Activated CD4-positive, alpha-beta T cell treated with anti-CD3 and anti-CD28 coated beads, Interleukin-2, amount 10 ng/mL, durations not matched to agents 7 days and 5 days (primary cell): Measurements from ENCODE around the gene EMILIN1. TPM values are rescaled to one million over a fixed set of nuclear protein-coding genes. Genes with fewer than 3 reads are reported as not detected.
A peak's percentile ranks its signal among the peaks of the same experiment; 100 is the strongest.

Experiments used
- CTCF ChIA-PET: fragments of 350-600 bp; sonication (Branson Sonifier 250); formaldehyde crosslinking; loops from one replicate; lab custom pipeline; 2021; ENCODE audit warnings: antibody characterized with exemption; lab: Charles Lee
- POLR2A ChIA-PET: fragments of 350-600 bp; sonication (Branson Sonifier 250); formaldehyde crosslinking; loops from one replicate; lab custom pipeline; 2021; ENCODE audit warnings: antibody characterized with exemption; lab: Charles Lee
- DNase-seq: peaks from one replicate; pipeline ENCODE4 v3.0.0-alpha.2; 2020
- H3K27ac Mint-ChIP-seq: one replicate; pipeline ENCODE4 v1.8.0; 2021; ENCODE audit warnings: mild to moderate bottlenecking, moderate library complexity, mixed read lengths
- H3K27me3 Mint-ChIP-seq: one replicate; pipeline ENCODE4 v1.8.0; 2021; ENCODE audit warnings: mixed read lengths
- H3K36me3 Mint-ChIP-seq: one replicate; pipeline ENCODE4 v1.8.0; 2021; ENCODE audit warnings: low read depth, mixed read lengths
- H3K4me1 Mint-ChIP-seq: one replicate; pipeline ENCODE4 v1.8.0; 2021; ENCODE audit warnings: mixed read lengths
- H3K4me3 Mint-ChIP-seq: one replicate; pipeline ENCODE4 v1.8.0; 2021; ENCODE audit warnings: mild to moderate bottlenecking, moderate library complexity, mixed read lengths
- H3K9me3 Mint-ChIP-seq: one replicate; pipeline ENCODE4 v1.8.0; 2021; ENCODE audit warnings: mixed read lengths
- total RNA-seq, 2 experiments: library from RNA; stranded (reverse); gene quantifications; one replicate each; pipeline ENCODE4 v1.2.3, GENCODE V29; 2021

Gene EMILIN1
- total RNA-seq, 2 experiments from 2014 or later = 0.56 to 0.64 TPM

DNA sequence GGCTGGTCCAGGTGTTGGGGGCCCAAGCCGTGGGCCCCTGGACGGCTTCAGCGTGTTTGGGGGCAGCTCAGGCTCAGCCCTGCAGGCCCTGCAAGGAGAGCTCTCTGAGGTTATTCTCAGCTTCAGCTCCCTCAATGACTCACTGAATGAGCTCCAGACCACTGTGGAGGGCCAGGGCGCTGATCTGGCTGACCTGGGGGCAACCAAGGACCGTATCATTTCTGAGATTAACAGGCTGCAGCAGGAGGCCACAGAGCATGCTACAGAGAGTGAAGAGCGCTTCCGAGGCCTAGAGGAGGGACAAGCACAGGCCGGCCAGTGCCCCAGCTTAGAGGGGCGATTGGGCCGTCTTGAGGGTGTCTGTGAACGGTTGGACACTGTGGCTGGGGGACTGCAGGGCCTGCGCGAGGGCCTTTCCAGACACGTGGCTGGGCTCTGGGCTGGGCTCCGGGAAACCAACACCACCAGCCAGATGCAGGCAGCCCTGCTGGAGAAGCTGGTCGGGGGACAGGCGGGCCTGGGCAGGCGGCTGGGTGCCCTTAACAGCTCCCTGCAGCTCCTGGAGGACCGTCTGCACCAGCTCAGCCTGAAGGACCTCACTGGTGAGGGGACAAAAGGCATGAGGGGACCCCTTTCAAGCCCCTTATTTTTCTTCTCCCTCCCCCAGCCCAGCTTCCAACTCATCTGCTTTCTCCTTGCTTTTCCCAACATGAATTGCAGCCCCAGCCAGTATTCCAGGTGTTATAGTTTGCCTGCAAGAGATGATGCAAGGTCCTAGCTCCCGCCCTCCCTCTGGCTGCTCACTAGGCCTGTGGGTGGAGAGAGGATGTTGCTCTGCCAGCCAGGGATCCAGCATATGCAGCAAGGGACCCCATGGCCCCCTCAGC is 5.2 kb downstream of the EMILIN1 start:
- H3K4me3 Mint-ChIP-seq = no peak overlapping the region
- ChIA-PET CTCF (interaction anchor here (0.5 to 4.6 kb wide), 10 partner anchors 10 to 196 kb away, joined by 3 to 44 read pairs (median 4); partner anchors contain the start of genes AGBL5 and OST4), POLR2A (no interaction called here)
- H3K27ac Mint-ChIP-seq = peak overlapping the region; percentile 54
- H3K4me1 Mint-ChIP-seq = peaks cover 51% of the 10 kb centered on the region
- no peaks in the 10 kb centered on the region for H3K36me3 Mint-ChIP-seq
- DNase-seq = no peak
- H3K27me3 Mint-ChIP-seq = no peaks in the 10 kb centered on the region
- H3K9me3 Mint-ChIP-seq = no peaks in the 10 kb centered on the region

DNA sequence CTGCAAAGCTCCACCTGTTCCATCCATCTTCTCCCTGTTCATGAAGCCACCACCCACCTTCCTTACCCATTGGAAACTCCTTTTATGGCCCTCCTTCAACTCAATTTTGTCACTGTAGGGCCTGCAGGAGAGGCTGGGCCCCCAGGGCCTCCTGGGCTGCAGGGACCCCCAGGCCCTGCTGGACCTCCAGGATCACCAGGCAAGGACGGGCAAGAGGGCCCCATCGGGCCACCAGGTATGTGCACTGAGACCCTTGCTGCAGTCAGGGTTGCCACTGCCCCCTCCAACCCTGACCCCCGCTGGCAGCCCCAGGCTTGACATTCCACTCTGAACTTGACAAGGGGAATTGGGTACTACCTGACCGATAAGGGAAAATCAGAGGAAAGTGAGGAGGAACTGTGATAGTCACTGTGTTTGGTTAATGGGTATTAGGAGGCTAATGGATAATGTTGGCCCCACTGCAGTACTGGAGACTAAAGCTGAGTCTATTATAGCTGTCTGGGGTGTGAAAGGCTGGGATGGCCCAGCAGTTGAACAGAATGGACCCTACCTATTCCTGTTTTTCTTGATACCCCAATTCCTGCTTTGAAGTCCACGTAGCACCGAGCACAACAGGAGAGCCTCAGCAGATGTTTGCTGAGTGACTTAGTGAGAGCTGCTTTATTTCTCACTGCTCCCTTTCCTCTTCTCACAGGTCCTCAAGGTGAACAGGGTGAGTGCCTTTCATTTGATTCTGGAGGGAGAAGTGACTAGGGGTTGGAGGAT is 6.1 kb downstream of the EMILIN1 start:
- POLR2A ChIA-PET = no interaction called here
- H3K4me3 Mint-ChIP-seq = peak overlapping the region; percentile 61
- no peak for DNase-seq
- H3K27ac Mint-ChIP-seq = peak overlapping the region; percentile 76
- no peaks in the 10 kb centered on the region for H3K27me3 Mint-ChIP-seq
- H3K4me1 Mint-ChIP-seq = peaks cover 54% of the 10 kb centered on the region
- CTCF ChIA-PET = interaction anchor here (1.2 to 4.6 kb wide), 5 partner anchors 12 to 195 kb away, joined by 3 to 21 read pairs (median 4); partner anchors contain the start of genes AGBL5 and OST4
- H3K36me3 Mint-ChIP-seq = no peaks in the 10 kb centered on the region
- H3K9me3 Mint-ChIP-seq = no peaks in the 10 kb centered on the region

DNA sequence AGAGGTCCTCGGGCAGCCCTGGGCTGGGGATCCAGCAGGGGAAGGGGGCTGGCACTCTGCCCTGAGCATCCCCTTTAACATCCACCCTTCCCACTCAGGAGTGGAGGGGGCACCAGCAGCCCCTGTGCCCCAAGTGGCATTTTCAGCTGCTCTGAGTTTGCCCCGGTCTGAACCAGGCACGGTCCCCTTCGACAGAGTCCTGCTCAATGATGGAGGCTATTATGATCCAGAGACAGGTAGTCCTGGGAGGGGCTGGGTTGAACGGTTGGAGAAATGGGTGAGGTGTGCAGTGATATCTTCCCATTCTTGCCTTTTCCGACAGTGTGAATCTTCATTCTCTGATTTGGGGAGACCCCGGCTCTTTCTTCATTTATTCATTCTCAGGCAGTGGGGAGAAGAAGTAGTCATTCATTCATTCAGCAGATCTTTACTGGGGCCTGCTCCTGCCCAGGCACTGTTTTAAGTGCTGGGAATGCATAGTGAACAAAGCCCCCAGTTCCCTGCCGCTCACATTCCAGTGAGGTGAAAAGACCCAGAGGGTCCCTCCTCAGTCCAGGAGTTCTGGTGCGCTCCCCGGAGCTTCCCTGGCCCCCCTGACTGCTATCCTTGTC is 6.8 kb downstream of the EMILIN1 start:
- H3K36me3 Mint-ChIP-seq = no peaks in the 10 kb centered on the region
- H3K4me1 Mint-ChIP-seq = peaks cover 54% of the 10 kb centered on the region
- H3K9me3 Mint-ChIP-seq = no peaks in the 10 kb centered on the region
- ChIA-PET CTCF (interaction anchor here (1.0 to 4.6 kb wide), 7 partner anchors 13 to 182 kb away, joined by 3 to 21 read pairs (median 5); partner anchors contain the start of genes AGBL5 and OST4), POLR2A (no interaction called here)
- no peak for DNase-seq
- H3K27ac Mint-ChIP-seq = peak overlapping the region; percentile 76
- no peaks in the 10 kb centered on the region for H3K27me3 Mint-ChIP-seq
- peak overlapping the region; percentile 61 for H3K4me3 Mint-ChIP-seq

DNA sequence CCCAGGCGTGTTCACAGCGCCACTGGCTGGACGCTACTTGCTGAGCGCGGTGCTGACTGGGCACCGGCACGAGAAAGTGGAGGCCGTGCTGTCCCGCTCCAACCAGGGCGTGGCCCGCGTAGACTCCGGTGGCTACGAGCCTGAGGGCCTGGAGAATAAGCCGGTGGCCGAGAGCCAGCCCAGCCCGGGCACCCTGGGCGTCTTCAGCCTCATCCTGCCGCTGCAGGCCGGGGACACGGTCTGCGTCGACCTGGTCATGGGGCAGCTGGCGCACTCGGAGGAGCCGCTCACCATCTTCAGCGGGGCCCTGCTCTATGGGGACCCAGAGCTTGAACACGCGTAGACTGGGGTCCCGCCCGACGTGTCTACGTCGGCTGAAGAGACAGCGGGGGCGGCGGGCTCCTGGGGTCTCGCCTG is 7.3 kb downstream of the EMILIN1 start:
- Mint-ChIP-seq H3K9me3 (no peaks in the 10 kb centered on the region), H3K36me3 (no peaks in the 10 kb centered on the region), H3K4me1 (peaks cover 51% of the 10 kb centered on the region), H3K4me3 (peak overlapping the region; percentile 61), H3K27me3 (no peaks in the 10 kb centered on the region), H3K27ac (peak overlapping the region; percentile 76)
- peak; percentile 31 for DNase-seq
- CTCF ChIA-PET = interaction anchor here (1.0 to 4.6 kb wide), 6 partner anchors 14 to 181 kb away, joined by 3 to 21 read pairs (median 9); partner anchors contain the start of genes AGBL5 and OST4
- POLR2A ChIA-PET = no interaction called here

DNA sequence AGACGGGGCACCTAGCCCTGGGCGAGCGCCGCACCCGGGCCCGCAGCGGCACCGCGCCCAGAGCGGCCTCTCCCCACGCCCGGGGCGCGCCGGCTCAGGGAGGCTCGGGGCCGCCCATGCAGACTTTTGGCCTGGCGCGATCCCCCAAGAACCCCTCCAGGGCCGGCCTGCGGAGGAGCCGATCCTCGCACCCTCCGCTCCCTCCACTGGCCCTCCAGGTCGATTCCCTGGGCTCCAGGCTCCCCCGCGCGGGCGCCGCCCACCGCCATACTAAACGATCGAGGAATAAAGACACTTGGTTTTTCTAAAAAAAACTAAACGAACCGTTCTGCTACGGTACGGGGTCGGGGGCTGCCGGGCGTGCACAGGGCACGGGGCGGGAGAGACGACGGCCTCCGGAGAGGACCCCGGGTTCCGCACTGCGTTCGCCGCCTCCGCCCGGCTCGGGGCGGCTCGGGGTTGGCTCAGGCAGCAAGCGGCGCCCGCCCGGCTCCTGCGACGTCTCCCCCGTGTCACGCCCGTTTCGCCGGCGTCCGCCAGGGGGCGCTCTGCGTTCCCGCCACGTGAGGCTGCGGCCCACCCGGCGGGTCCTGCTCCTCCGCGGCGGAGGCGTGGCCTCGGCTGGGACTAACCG is 7.8 kb downstream of the EMILIN1 start:
- ChIA-PET CTCF (interaction anchor here (0.9 to 4.6 kb wide), 10 partner anchors 12 to 212 kb away, joined by 3 to 21 read pairs (median 4); partner anchors contain the start of genes AGBL5 and OST4), POLR2A (interaction anchor here (1.0 kb wide), 1 partner anchor 18 kb away, joined by 3 read pairs; no protein-coding TSS in a partner anchor)
- DNase-seq = peak; percentile 95
- Mint-ChIP-seq H3K27ac (peak overlapping the region; percentile 90), H3K4me3 (peak overlapping the region; percentile 79), H3K4me1 (peaks cover 46% of the 10 kb centered on the region), H3K27me3 (no peaks in the 10 kb centered on the region), H3K36me3 (no peaks in the 10 kb centered on the region), H3K9me3 (no peaks in the 10 kb centered on the region)

DNA sequence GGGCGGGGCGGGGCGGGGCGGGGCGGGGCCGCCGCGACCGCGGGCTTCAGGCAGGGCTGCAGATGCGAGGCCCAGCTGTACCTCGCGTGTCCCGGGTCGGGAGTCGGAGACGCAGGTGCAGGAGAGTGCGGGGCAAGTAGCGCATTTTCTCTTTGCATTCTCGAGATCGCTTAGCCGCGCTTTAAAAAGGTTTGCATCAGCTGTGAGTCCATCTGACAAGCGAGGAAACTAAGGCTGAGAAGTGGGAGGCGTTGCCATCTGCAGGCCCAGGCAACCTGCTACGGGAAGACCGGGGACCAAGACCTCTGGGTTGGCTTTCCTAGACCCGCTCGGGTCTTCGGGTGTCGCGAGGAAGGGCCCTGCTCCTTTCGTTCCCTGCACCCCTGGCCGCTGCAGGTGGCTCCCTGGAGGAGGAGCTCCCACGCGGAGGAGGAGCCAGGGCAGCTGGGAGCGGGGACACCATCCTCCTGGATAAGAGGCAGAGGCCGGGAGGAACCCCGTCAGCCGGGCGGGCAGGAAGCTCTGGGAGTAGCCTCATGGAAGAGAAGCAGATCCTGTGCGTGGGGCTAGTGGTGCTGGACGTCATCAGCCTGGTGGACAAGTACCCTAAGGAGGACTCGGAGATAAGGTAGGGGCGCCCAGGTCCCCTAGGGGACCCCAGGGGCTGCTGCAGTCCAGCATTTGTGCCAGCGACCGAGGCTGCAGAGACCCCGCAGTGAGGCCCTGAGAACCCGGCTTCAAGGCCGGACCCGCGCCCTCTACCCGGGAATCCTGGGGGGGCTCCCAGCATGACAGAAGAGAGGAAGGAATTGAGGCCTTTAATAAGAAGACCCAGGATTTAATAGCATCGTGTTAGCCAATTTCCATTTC is 8.5 kb downstream of the EMILIN1 start, which contains the start of gene KHK:
Gene KHK, plus strand, starts transcription at position 49 of the 870 bp plus-strand sequence. Its CDS starts 488 bp downstream, at position 537.
- peak; percentile 36 for DNase-seq
- Mint-ChIP-seq H3K36me3 (no peaks in the 10 kb centered on the region), H3K4me3 (peak within 1 kb of the TSS; percentile 79), H3K27ac (peak within 1 kb of the TSS; percentile 90), H3K4me1 (peaks cover 41% of the 10 kb centered on the region), H3K27me3 (no peaks in the 10 kb centered on the region), H3K9me3 (no peaks in the 10 kb centered on the region)
- ChIA-PET CTCF (interaction anchor here (0.7 to 4.4 kb wide), 11 partner anchors 13 to 636 kb away, joined by 3 to 21 read pairs (median 4); partner anchors contain the start of genes OST4 and PREB), POLR2A (interaction anchor here (0.6 to 1.0 kb wide), 2 partner anchors 18 to 407 kb away, joined by 3 read pairs; no protein-coding TSS in a partner anchor)

DNA sequence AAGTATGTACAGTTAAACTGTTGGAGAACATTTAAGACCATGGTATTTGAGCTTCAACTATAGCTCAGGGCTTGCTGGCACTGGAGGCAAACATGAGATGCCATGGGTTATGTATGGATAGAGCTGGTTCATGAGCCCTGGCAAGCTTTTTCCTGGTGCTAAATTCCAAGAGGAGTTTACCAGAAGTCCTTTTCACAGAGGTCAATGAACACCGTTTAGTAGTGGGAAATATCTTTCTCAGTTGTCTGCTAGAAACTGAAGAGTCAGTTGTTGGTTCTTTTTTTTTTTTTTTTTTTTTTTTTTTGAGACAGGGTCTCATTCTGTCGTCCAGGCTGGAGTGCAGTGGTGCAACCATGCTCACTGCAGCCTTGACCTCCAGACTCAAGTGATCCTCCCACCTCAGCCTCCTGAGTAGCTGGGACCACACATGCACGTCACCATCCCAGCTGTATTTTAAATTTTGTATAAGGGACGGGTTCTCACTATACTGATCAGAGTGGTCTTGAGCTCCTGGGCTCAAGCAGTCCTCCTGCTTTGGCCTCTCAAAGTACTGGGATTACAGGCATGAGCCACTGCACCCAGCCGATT is 9.5 kb downstream of the EMILIN1 start:
- no peaks in the 10 kb centered on the region for H3K27me3 Mint-ChIP-seq
- peak overlapping the region; percentile 79 for H3K4me3 Mint-ChIP-seq
- POLR2A ChIA-PET = no interaction called here
- peaks cover 41% of the 10 kb centered on the region for H3K4me1 Mint-ChIP-seq
- CTCF ChIA-PET = interaction anchor here (1.0 to 4.4 kb wide), 6 partner anchors 12 to 235 kb away, joined by 3 to 21 read pairs (median 6); partner anchors contain the start of genes MPV17, OST4 and PREB
- no peak overlapping the region for H3K27ac Mint-ChIP-seq
- H3K9me3 Mint-ChIP-seq = no peaks in the 10 kb centered on the region
- DNase-seq = no peak
- no peaks in the 10 kb centered on the region for H3K36me3 Mint-ChIP-seq

DNA sequence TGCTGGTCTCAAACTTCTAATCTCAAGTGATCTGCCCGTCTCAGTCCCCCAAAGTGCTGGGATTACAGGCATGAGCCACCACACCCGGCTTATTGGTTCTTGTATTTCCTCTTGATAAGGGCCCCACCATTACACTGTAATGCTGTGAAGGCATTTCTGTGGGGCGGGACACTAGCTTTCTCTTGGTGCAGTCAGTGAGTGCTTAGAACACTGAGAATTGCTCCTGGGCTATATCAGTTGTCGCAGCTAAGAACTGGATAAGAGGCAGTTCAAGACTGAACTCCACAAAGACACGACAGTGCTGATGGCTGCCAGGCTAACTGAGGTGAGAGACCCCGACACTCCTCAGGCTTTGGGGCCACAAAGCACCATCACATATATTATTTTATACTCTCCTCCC is 10.2 kb downstream of the EMILIN1 start:
- H3K36me3 Mint-ChIP-seq = no peaks in the 10 kb centered on the region
- POLR2A ChIA-PET = no interaction called here

DNA sequence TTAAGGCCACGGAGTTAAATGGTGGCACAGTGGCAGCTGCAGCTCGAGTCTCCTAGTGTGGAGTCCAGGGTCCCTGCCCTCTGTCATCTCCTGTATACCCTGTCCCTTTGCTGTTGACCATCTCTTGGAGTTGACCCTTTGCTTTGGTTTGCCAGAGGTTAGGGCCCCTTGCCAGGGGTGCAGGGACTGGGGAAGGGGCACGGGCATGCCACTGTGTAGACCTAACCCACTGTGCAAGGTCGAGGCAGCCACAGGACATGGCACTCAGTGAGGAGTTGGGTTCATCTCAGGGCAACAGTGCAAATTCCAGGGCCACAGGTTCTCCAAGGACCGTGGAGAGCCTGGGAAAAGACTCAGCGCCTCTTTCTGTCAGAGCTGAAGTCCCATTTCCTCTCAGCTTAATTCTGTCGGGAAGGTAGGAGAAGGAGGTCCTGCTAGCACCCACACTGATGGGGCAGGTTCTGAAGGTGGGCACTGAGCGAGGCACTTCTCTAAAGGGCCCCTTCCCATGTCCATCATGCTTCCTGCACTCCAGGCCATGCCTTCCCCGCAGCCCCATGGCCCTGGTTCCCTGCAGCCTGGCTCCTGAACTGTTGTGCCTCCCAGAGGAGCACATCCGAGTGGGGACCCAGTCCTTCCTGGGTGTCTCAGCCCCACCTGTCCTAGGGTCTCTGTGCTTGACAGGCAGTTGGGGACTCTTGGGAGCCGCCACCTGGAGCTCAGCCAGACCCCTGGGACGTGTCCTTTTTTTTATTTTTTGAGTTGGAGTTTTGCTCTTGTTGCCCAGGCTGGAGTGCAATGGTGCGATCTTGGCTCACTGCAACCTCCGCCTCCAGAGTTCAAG is 10.9 kb downstream of the EMILIN1 start:
- ChIA-PET POLR2A (interaction anchor here (0.7 kb wide), 1 partner anchor 205 kb away, joined by 3 read pairs; no protein-coding TSS in a partner anchor), CTCF (interaction anchor here (0.7 to 1.8 kb wide), 7 partner anchors 10 to 1259 kb away, joined by 3 to 5 read pairs (median 3); partner anchors contain the start of genes OST4 and TMEM214)
- peaks cover 36% of the 10 kb centered on the region for H3K4me1 Mint-ChIP-seq
- no peak overlapping the region for H3K27ac Mint-ChIP-seq
- DNase-seq = no peak
- no peak overlapping the region for H3K4me3 Mint-ChIP-seq
- H3K27me3 Mint-ChIP-seq = no peaks in the 10 kb centered on the region
- no peaks in the 10 kb centered on the region for H3K9me3 Mint-ChIP-seq
- no peaks in the 10 kb centered on the region for H3K36me3 Mint-ChIP-seq

More for the DNA sequence above, 10.2 kb downstream of the EMILIN1 start:
- CTCF ChIA-PET = interaction anchor here (1.0 to 4.4 kb wide), 6 partner anchors 11 to 234 kb away, joined by 3 to 21 read pairs (median 5); partner anchors contain the start of genes MPV17, OST4, PREB and TMEM214
- Mint-ChIP-seq H3K27ac (no peak overlapping the region), H3K9me3 (no peaks in the 10 kb centered on the region), H3K27me3 (no peaks in the 10 kb centered on the region), H3K4me1 (peaks cover 40% of the 10 kb centered on the region), H3K4me3 (no peak overlapping the region)
- no peak for DNase-seq
